HuH-7.5 (cell line): ENCODE results near the gene DPH7.
"Not testable (repeated sequence)": the region's sequence is repeated elsewhere in the genome, so short reads cannot be mapped to it uniquely, and the experiment has no call there.

Experiments used
- DNase-seq: peaks from one replicate; pipeline ENCODE4 v3.0.0; 2011; ENCODE audit warnings: low spot score

The DPH7 gene

GRCh38 chr9:137545123-137545522, 33.6 kb downstream of the DPH7 start:
- DNase-seq, result no peak

- no peak for DNase-seq
Measured at GRCh38 chr9:137544176-137544760, 34.5 kb downstream of the DPH7 start.

- DNase-seq, result no peak
Measured at GRCh38 chr9:137543237-137543963, 35.3 kb downstream of the DPH7 start.

GRCh38 chr9:137542486-137542885, 36.2 kb downstream of the DPH7 start:
- no peak for DNase-seq

GRCh38 chr9:137540536-137540935, 38.2 kb downstream of the DPH7 start:
- no peak for DNase-seq

GRCh38 chr9:137538058-137538457, 40.7 kb downstream of the DPH7 start:
- DNase-seq, result no peak

GRCh38 chr9:137536594-137537131, 42.1 kb downstream of the DPH7 start:
- DNase-seq, result not testable (repeated sequence)

- DNase-seq, result no peak
Measured at GRCh38 chr9:137535120-137535428, 43.7 kb downstream of the DPH7 start.

- peak; percentile 80 for DNase-seq
Measured at GRCh38 chr9:137534256-137535119, 44.2 kb downstream of the DPH7 start.

GRCh38 chr9:137532891-137533468, 45.7 kb downstream of the DPH7 start:
- DNase-seq, result not testable (repeated sequence)

- DNase-seq, result no peak
Measured at GRCh38 chr9:137531099-137531765, 47.5 kb downstream of the DPH7 start.

- DNase-seq, result no peak
Measured at GRCh38 chr9:137530331-137530730, 48.4 kb downstream of the DPH7 start.

- DNase-seq, result no peak
Measured at GRCh38 chr9:137524981-137525317, 53.8 kb downstream of the DPH7 start.

GRCh38 chr9:137524161-137524980, 54.4 kb downstream of the DPH7 start:
- no peak for DNase-seq

- DNase-seq, result no peak
Measured at GRCh38 chr9:137522746-137523455, 55.8 kb downstream of the DPH7 start.

GRCh38 chr9:137521405-137521985, 57.2 kb downstream of the DPH7 start:
- no peak for DNase-seq

GRCh38 chr9:137520614-137521404, 57.9 kb downstream of the DPH7 start:
- no peak for DNase-seq

GRCh38 chr9:137519553-137519952, 59.2 kb downstream of the DPH7 start:
- no peak for DNase-seq
